SK-N-SH treated with all-trans-retinoic acid at 6 μM for 48 hours (cell line): ENCODE results near the gene SLAMF8.

ENCODE experiments used
- ATAC-seq: fragments of 200-7000 bp; cut with Tn5 transposase; 3 replicates; pipeline ENCODE4 v1.9.1; 2020; ENCODE audit warnings: mild to moderate bottlenecking, moderate library complexity
- ARNTL ChIP-seq: fragments of 450-650 bp; formaldehyde crosslinking; IDR thresholded peaks from 2 replicates; pipeline ENCODE4 v1.5.0; 2020; ENCODE audit warnings: low read depth, mild to moderate bottlenecking, moderate library complexity, borderline replicate concordance
- BACH2 ChIP-seq: fragments of 250-450 bp; sonication (Bioruptor Pico); IDR thresholded peaks from 2 replicates; pipeline ENCODE4 v1.9.0; 2021; ENCODE audit warnings: mild to moderate bottlenecking, borderline replicate concordance
- CSDC2 ChIP-seq: fragments of 250-450 bp; sonication (Bioruptor Pico); IDR thresholded peaks from 2 replicates; pipeline ENCODE4 v1.5.0; 2020; ENCODE audit warnings: mild to moderate bottlenecking, moderate library complexity
- CSRNP3 ChIP-seq: fragments of 250-450 bp; sonication (Bioruptor Pico); IDR thresholded peaks from 2 replicates; pipeline ENCODE4 v1.5.1; 2021; ENCODE audit warnings: mild to moderate bottlenecking, moderate library complexity
- ESRRG ChIP-seq: fragments of 250-450 bp; sonication (Bioruptor Pico); IDR thresholded peaks from 2 replicates; pipeline ENCODE4 v1.6.1; 2021; ENCODE audit warnings: mild to moderate bottlenecking
- GLIS3 ChIP-seq: fragments of 250-450 bp; sonication (Bioruptor Pico); IDR thresholded peaks from 2 replicates; pipeline ENCODE4 v1.5.0; 2020; ENCODE audit warnings: mild to moderate bottlenecking, moderate library complexity
- ISL1 ChIP-seq: fragments of 250-450 bp; sonication (Bioruptor Pico); IDR thresholded peaks from 2 replicates; pipeline ENCODE4 v2.1.2; 2022; ENCODE audit warnings: mild to moderate bottlenecking, moderate library complexity
- OSR1 ChIP-seq: fragments of 250-450 bp; sonication (Bioruptor Pico); IDR thresholded peaks from 2 replicates; pipeline ENCODE4 v1.8.0; 2022; ENCODE audit warnings: moderate library complexity, mild to moderate bottlenecking, inconsistent platforms
- POU6F1 ChIP-seq: fragments of 250-450 bp; sonication (Bioruptor Pico); IDR thresholded peaks from 2 replicates; pipeline ENCODE4 v1.8.0; 2021; ENCODE audit warnings: low read depth, mild to moderate bottlenecking, moderate library complexity, borderline replicate concordance
- PPARA ChIP-seq: fragments of 250-450 bp; sonication (Bioruptor Pico); IDR thresholded peaks from 2 replicates; pipeline ENCODE4 v1.5.0; 2020; ENCODE audit warnings: mild to moderate bottlenecking, borderline replicate concordance
- RARB ChIP-seq: fragments of 250-450 bp; sonication (Bioruptor Pico); IDR thresholded peaks from 2 replicates; pipeline ENCODE4 v1.8.0; 2021; ENCODE audit warnings: mild to moderate bottlenecking, moderate library complexity
- SNAI2 ChIP-seq: fragments of 250-450 bp; sonication (Bioruptor Pico); IDR thresholded peaks from 2 replicates; pipeline ENCODE4 v1.5.0; 2020; ENCODE audit warnings: mild to moderate bottlenecking, moderate library complexity
- TCF4 ChIP-seq: fragments of 250-450 bp; sonication (Bioruptor Pico); IDR thresholded peaks from 2 replicates; pipeline ENCODE4 v1.8.0; 2021; ENCODE audit warnings: mild to moderate bottlenecking, moderate library complexity, borderline replicate concordance
- TOX ChIP-seq: fragments of 250-450 bp; sonication (Bioruptor Pico); IDR thresholded peaks from 2 replicates; pipeline ENCODE4 v1.8.0; 2021; ENCODE audit warnings: mild to moderate bottlenecking, moderate library complexity, borderline replicate concordance
- TSHZ2 ChIP-seq: fragments of 250-450 bp; sonication (Bioruptor Pico); IDR thresholded peaks from 2 replicates; pipeline ENCODE4 v1.5.0; 2020; ENCODE audit warnings: mild to moderate bottlenecking, moderate library complexity
- ZC3H10 ChIP-seq: fragments of 250-450 bp; sonication (Bioruptor Pico); IDR thresholded peaks from 2 replicates; pipeline ENCODE4 v1.5.1; 2021; ENCODE audit warnings: mild to moderate bottlenecking, moderate library complexity
- ZFP3 ChIP-seq: fragments of 250-450 bp; sonication (Bioruptor Pico); IDR thresholded peaks from 2 replicates; pipeline ENCODE4 v1.5.0; 2020; ENCODE audit warnings: mild to moderate bottlenecking, moderate library complexity
- ZFP30 ChIP-seq: fragments of 450-650 bp; formaldehyde crosslinking; IDR thresholded peaks from 2 replicates; pipeline ENCODE4 v1.5.0; 2022; ENCODE audit warnings: mild to moderate bottlenecking, moderate library complexity
- ZNF565 ChIP-seq: fragments of 450-650 bp; formaldehyde crosslinking; conservative IDR thresholded peaks from 2 replicates; pipeline ENCODE4 v1.5.0; 2020; ENCODE audit warnings: low read depth, mild to moderate bottlenecking, moderate library complexity
- ZNF70 ChIP-seq: fragments of 450-650 bp; formaldehyde crosslinking; IDR thresholded peaks from 2 replicates; pipeline ENCODE4 v1.5.0; 2020; ENCODE audit warnings: mild to moderate bottlenecking, moderate library complexity
- ZNF8 ChIP-seq: fragments of 450-650 bp; formaldehyde crosslinking; IDR thresholded peaks from 2 replicates; pipeline ENCODE4 v1.5.0; 2020; ENCODE audit warnings: mild to moderate bottlenecking, moderate library complexity
- TF ChIP-seq, protein P1 (sequence below): fragments of 250-450 bp; sonication (Bioruptor Pico); IDR thresholded peaks from 2 replicates; pipeline ENCODE4 v1.8.0; 2020; ENCODE audit warnings: mild to moderate bottlenecking, moderate library complexity, borderline replicate concordance

The SLAMF8 gene

GRCh38 chr1:159821171-159821867 lies 5.4 kb upstream of the SLAMF8 start:
- TF ChIP-seq OSR1, result no peak
- ATAC-seq, result peak; percentile 98

- no peak for ATAC-seq
Measured at GRCh38 chr1:159823406-159823805, 3.3 kb upstream of the SLAMF8 start.

DNA sequence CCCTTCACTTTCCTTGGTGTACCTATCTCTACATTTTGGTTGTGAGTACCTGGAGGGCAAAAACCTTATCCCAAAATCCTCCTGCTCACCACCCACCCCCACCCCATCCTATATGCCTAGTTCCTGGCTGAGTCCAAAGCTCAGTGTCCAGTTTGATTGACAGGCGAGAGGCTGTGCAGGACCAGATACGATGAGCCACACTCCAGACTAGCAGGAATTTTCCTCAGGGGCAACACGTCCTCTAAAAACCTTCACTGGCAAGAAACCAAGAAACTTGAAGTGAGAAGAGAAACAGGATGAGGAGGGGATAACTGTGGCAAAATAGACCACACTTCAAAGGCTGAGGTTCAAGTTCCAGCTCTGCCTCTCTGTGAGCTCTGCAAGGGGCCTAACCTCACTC lies 1.1 kb upstream of the SLAMF8 start:
- TF ChIP-seq TSHZ2 (CRISPR knock-in tag) (no peak), ZC3H10 (CRISPR knock-in tag) (no peak), GLIS3 (CRISPR knock-in tag) (no peak), SNAI2 (CRISPR knock-in tag) (no peak)
- TF ChIP-seq, all 23 proteins: peak for 0
- no peak for ATAC-seq

More at GRCh38 chr1:159823406-159823805, 3.3 kb upstream of the SLAMF8 start:
- TF ChIP-seq ARNTL (CRISPR knock-in tag) (no peak), TSHZ2 (CRISPR knock-in tag) (no peak), BACH2 (no peak), GLIS3 (CRISPR knock-in tag) (no peak), ZNF8 (CRISPR knock-in tag) (no peak), ZNF565 (CRISPR knock-in tag) (no peak), SNAI2 (CRISPR knock-in tag) (no peak), PPARA (CRISPR knock-in tag) (no peak), ZFP3 (CRISPR knock-in tag) (no peak), TOX (no peak), ZC3H10 (CRISPR knock-in tag) (no peak), ESRRG (CRISPR knock-in tag) (no peak), ISL1 (no peak), RARB (CRISPR knock-in tag) (no peak), CSDC2 (CRISPR knock-in tag) (no peak), TCF4 (CRISPR knock-in tag) (no peak), ZFP30 (no peak), ZNF70 (CRISPR knock-in tag) (no peak)
- TF ChIP-seq, protein P1, sequence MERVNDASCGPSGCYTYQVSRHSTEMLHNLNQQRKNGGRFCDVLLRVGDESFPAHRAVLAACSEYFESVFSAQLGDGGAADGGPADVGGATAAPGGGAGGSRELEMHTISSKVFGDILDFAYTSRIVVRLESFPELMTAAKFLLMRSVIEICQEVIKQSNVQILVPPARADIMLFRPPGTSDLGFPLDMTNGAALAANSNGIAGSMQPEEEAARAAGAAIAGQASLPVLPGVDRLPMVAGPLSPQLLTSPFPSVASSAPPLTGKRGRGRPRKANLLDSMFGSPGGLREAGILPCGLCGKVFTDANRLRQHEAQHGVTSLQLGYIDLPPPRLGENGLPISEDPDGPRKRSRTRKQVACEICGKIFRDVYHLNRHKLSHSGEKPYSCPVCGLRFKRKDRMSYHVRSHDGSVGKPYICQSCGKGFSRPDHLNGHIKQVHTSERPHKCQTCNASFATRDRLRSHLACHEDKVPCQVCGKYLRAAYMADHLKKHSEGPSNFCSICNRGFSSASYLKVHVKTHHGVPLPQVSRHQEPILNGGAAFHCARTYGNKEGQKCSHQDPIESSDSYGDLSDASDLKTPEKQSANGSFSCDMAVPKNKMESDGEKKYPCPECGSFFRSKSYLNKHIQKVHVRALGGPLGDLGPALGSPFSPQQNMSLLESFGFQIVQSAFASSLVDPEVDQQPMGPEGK (CRISPR knock-in tag), result no peak

- TF ChIP-seq ZC3H10 (CRISPR knock-in tag), result no peak
- TF ChIP-seq, protein P1 (CRISPR knock-in tag), result no peak
- TF ChIP-seq ZNF8 (CRISPR knock-in tag), result no peak
- TF ChIP-seq ZNF70 (CRISPR knock-in tag), result no peak
- no peak for TF ChIP-seq ISL1
- TF ChIP-seq POU6F1 (CRISPR knock-in tag), result no peak
- no peak for TF ChIP-seq TOX
- no peak for TF ChIP-seq ZFP3 (CRISPR knock-in tag)
- TF ChIP-seq PPARA (CRISPR knock-in tag), result no peak
- TF ChIP-seq ARNTL (CRISPR knock-in tag), result no peak
- no peak for TF ChIP-seq ZFP30
- no peak for TF ChIP-seq CSRNP3 (CRISPR knock-in tag)
- no peak for TF ChIP-seq ZNF565 (CRISPR knock-in tag)
- TF ChIP-seq TCF4 (CRISPR knock-in tag), result no peak
- no peak for TF ChIP-seq BACH2
- no peak for TF ChIP-seq RARB (CRISPR knock-in tag)
- ATAC-seq, result no peak
Measured at GRCh38 chr1:159827102-159827490, 423 bp downstream of the SLAMF8 start.
